ENCODE data around the gene NEUROD1.

GRCh38 chr2:181674461-181674860 is 5.9 kb downstream of the NEUROD1 start:
- TF ChIP-seq NFIC (IDR thresholded peaks at IDR 0.05) (no peak), EP300 (IDR thresholded peaks at IDR 0.05; ENCODE audit: borderline replicate concordance) (no peak), MAX (IDR thresholded peaks at IDR 0.05) (no peak), CREB1 (IDR thresholded peaks at IDR 0.05; ENCODE audit: low read depth) (no peak), RAD21 (IDR thresholded peaks at IDR 0.05; ENCODE audit: low read depth) (no peak)
